GM19467 (cell line): Measurements from ENCODE around the gene PCCA.
"Not testable (repeated sequence)": the region's sequence is repeated elsewhere in the genome, so short reads cannot be mapped to it uniquely, and the experiment has no call there.

Experiments used
- ATAC-seq: cut with Tn5 transposase; IDR thresholded peaks from one replicate; pipeline ENCODE4 v1.9.1; 2021; ENCODE audit warnings: mild to moderate bottlenecking, moderate library complexity; ENCODE audit not compliant: unreplicated experiment

PCCA gene

GRCh38 chr13:100138859-100139491, 50.1 kb downstream of the PCCA start:
- ATAC-seq: no peak

- no peak for ATAC-seq
Measured at GRCh38 chr13:100139817-100140216, 50.9 kb downstream of the PCCA start.

GRCh38 chr13:100140441-100140840, 51.5 kb downstream of the PCCA start:
- ATAC-seq: no peak

DNA sequence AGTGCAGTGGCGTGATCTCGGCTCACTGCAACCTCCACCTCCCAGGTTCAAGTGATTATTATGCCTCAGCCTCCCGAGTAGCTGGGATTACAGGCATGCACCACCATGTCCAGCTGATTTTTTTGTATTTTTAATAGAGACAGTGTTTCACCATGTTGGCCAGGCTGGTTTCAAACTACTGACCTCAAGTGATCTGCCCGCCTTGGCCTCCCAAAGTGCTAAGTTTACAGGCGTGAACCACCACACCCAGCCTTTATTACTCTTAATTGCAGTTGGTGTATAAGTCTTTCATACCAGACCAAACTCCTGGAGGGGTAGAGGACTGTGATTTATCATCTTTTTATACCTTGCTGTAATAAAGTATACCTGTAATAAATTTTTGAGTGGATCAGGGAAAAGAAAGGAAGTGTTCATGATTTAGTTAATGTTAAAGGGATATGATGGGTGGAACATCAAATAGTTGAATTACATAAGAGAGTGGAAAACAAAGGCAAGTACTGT, 52.6 kb downstream of the PCCA start:
- not testable (repeated sequence) for ATAC-seq

DNA sequence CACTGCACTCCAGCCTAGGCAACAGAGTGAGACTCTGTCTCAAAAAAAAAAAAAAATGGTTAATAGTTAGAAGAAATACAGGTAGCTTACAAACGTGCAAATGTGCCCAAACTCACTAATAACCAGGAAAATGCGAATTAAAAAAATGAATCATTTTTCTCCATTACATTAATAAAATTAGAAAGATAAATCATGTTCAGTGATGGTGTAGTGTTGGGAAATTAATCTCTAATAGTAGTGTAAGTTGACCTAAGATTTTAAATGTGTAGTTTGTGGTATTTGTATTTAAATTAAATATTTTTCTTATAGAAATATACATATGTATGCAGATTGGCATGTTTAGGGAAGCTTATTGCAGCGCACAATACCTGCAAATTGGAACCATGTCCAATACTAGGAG, 57.6 kb downstream of the PCCA start:
- no peak for ATAC-seq

DNA sequence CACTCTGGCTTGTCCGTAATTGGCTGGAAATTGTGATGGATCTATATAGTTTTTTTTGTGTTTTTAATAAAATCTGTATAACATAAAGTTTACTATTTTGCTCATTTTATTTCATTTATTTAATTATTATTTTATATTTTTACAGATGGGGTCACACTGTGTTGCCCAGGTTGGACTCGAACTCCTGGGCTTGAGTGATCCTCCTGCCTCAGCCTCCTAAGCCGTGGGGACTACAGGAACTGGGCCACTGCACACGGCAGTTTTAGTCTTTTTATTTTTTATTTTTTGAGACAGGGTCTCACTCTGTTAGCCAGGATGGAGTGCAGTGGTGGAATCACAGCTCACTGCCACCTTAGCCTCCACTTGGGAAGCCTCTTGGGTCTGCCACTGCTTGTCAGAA, 58.9 kb downstream of the PCCA start:
- ATAC-seq: no peak

DNA sequence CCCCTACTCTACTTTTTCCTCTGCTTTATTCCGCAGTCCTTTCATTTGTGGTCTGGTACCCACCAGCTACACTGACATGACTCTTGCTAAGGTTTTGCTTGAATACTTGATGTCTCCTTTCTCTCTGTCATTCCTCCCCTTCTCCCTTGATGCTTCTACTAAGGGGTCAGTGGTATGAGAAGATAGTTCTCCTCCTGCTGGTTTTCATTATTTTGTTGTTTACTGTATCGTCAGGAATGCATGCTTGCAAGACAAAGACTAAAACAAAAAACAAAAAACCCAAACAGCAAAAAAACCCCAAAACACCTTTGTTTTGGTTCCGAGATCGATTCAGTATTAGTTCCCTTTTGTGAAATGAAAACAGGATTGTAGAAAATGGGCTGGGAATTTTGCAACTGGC, 59.5 kb downstream of the PCCA start:
- ATAC-seq: no peak

DNA sequence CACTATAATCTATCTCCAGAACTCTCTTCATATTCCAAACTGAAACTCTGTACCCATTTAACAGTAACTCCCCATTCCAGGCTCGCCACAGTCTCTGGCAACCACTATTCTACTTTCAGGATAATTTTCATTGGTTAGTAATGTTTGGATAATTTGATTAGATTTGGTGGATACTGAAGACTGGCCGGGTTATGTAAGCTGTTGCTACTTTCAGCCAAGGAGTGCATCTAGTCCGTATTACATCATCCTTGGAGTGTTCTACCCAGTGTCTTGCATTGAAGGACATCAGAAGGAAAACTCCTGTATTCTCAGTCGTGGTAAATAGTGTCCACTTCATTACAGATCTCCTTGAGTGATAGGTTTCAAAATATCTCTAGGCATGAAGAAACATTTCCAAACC, 60.5 kb downstream of the PCCA start:
- no peak for ATAC-seq

DNA sequence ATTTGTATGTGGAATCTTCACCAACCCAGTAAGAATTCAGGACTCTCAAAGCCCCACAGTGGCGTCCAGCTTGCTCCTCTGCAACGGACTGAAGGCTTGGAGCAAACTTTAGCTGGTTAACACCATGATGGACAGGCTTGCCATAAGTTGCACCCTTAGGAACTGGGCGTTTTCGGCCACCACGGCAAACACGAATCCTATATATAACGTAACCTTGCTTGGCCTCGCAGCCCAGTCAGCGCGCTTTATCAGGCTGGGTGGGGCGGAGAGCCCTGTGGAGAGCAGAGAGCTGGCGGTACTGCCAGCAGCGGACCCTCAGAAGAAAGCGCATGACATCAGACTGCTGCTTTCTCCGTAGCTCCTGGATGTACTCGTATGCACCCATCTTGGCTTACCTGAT, 61.8 kb downstream of the PCCA start:
- ATAC-seq: not testable (repeated sequence)

GRCh38 chr13:100154842-100155416, 66.0 kb downstream of the PCCA start:
- ATAC-seq: no peak

GRCh38 chr13:100156788-100157187, 67.9 kb downstream of the PCCA start:
- no peak for ATAC-seq

GRCh38 chr13:100158569-100158968, 69.7 kb downstream of the PCCA start:
- no peak for ATAC-seq

GRCh38 chr13:100159584-100159983, 70.7 kb downstream of the PCCA start:
- ATAC-seq: no peak

DNA sequence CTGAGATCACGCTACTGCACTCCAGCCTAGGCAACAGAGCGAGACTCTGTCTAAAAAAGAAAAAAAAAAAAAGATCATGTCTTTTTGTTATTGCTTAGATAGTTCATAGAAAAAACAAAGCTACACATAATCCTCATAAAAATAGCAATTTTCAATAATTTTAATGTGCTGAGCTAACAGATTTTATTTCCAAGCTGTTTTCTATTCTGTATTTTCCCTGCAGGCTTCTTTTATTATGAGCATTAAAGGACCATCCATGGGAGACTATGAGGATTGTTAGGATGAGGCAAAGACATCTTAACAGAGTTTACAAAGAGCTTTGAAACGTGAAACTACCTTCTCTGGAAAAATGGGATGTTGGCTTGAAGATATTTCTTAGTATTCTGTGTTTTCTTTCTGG, 71.6 kb downstream of the PCCA start:
- ATAC-seq: no peak

- no peak for ATAC-seq
Measured at GRCh38 chr13:100163375-100163774, 74.5 kb downstream of the PCCA start.

DNA sequence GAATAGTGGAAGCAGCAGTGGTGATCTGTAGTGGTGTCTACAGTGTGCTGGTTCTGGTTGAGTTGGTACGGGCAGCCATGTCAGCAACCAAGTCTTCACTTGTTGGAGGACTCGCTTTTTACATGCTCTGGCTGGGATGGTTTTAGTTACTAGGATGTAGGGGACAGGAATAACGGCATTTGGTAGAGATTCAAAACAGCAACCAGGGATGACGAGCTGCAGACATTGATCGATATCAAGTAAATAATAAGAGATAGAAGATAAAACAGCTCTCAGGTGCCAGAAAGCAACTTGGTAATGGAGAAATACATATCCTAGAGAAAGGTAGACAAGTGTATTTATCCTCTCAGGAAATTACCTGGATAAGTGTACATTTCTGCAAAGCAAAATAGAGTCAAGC, 84.3 kb downstream of the PCCA start:
- no peak for ATAC-seq

GRCh38 chr13:100174455-100174854, 85.6 kb downstream of the PCCA start:
- not testable (repeated sequence) for ATAC-seq

DNA sequence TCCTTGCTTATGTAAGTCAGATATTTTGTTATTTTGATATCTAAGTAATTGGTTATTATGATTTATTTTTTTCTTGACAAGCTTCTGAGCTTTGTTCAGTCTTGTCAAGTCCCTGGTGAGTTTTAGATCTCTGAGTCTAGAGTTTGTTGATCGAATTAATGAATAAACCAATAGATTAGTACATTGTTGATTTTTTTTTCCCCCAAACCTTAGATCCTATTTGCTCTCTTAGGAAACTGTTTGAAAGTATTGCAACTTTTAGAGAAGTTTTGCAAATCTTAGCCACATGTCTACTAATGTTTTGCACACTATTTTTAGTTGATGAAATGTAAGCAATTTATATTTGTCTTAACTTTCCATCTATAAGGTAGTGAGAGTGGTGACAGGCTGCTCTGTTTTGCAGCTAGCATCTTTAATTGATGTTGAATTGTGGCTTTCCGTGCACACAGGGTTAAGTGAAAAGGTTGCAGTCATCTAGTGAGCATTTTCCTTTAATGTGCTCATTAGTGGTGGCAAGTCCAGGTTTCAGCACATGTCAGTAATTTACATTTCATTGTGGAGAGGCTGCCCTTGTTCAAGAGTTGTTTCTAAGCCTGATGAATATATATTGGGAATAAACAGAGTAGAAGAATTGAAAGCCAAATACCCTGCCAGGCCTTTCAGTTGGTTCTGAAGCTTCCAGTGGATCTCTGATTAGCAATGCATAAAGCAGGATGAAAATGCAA, 86.3 kb downstream of the PCCA start:
- no peak for ATAC-seq

- no peak for ATAC-seq
Measured at GRCh38 chr13:100175803-100176182, 86.9 kb downstream of the PCCA start.

- ATAC-seq: no peak
Measured at GRCh38 chr13:100176801-100177400, 88.0 kb downstream of the PCCA start.

GRCh38 chr13:100178309-100178708, 89.4 kb downstream of the PCCA start:
- ATAC-seq: no peak

DNA sequence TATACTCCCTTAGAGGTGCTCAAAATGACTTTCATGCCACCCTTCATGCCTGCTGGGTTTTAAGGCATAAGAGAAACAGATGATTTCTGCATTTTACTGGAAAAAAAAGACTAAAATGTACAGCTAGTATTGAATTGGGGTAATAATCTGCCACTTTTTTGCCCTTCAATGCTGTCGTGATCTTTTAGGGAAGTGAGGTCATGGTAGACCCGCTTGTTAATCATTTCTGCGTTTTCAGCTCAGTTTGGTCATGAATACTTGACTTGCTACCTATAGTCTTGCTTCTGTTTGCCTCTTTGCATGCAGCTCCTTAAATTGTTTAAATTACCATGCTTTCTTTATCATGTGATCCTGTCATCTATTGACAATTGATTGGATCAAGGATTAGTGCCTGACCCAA, 90.4 kb downstream of the PCCA start:
- ATAC-seq: no peak
